CD14-positive monocyte (primary cell): ENCODE measurements around the gene ZNF117. TPM values are rescaled to one million over a fixed set of nuclear protein-coding genes. Genes with fewer than 3 reads are reported as not detected.
"Not testable (repeated sequence)": the region's sequence is repeated elsewhere in the genome, so short reads cannot be mapped to it uniquely, and the experiment has no call there.

Experiments used
- DNase-seq, 3 donors: peaks; one replicate each; pipeline ENCODE4 v3.0.0-alpha.2; 2011 to 2022
- H2AFZ ChIP-seq: 2 replicates; pipeline ENCODE4 v1.6.0; 2012; ENCODE audit warnings: mild to moderate bottlenecking, low read depth, low read length, inconsistent platforms; ENCODE audit not compliant: insufficient read depth, poor library complexity, severe bottlenecking
- H3K27ac ChIP-seq, 2 donors: 1 replicate in 1 of 2; 2 replicates in 1 of 2; pipeline ENCODE4 v1.5.1; 2012 to 2013; ENCODE audit warnings: low read length in 2 of 2, control low read depth in 1 of 2, inconsistent platforms in 1 of 2, low read depth in 1 of 2, mild to moderate bottlenecking in 1 of 2
- H3K27me3 ChIP-seq, 2 donors: one replicate each; pipeline versions ENCODE4 v1.6.0 to v1.6.1; 2011 to 2013; ENCODE audit warnings: low read length in 2 of 2; ENCODE audit not compliant: control insufficient read depth in 2 of 2, insufficient read depth in 2 of 2
- H3K36me3 ChIP-seq, 2 donors: replicated peaks in 1 of 2; 1 replicate in 1 of 2; 2 replicates in 1 of 2; pipeline versions ENCODE4 v1.5.1 to v1.6.1; 2012 to 2013; ENCODE audit warnings: low read length in 2 of 2, control low read depth in 1 of 2, inconsistent platforms in 1 of 2, mild to moderate bottlenecking in 1 of 2; ENCODE audit not compliant: insufficient read depth in 2 of 2, control insufficient read depth in 1 of 2
- H3K4me1 ChIP-seq, 2 donors: 1 replicate in 1 of 2; 2 replicates in 1 of 2; pipeline versions ENCODE4 v1.5.1 to v1.6.1; 2012 to 2013; ENCODE audit warnings: low read length in 2 of 2, control low read depth in 1 of 2, inconsistent platforms in 1 of 2, mild to moderate bottlenecking in 1 of 2, moderate library complexity in 1 of 2; ENCODE audit not compliant: insufficient read depth in 2 of 2, control insufficient read depth in 1 of 2
- H3K4me2 ChIP-seq: replicated peaks from 2 replicates; pipeline ENCODE3; 2012; ENCODE audit warnings: low read length, moderate library complexity, mild to moderate bottlenecking; ENCODE audit not compliant: poor library complexity, severe bottlenecking; ENCODE audit errors: extremely low read depth
- H3K4me3 ChIP-seq, 3 experiments: fragments of 200-600 bp in 1 of 3; sonication (generic) in 1 of 3; replicated peaks in 1 of 3; 1 replicate in 2 of 3; 2 replicates in 1 of 3; pipeline ENCODE4 v1.5.1; 2011 to 2013; ENCODE audit warnings: low read length in 3 of 3, mild to moderate bottlenecking in 3 of 3, control low read depth in 2 of 3, low read depth in 2 of 3, inconsistent platforms in 1 of 3, moderate library complexity in 1 of 3
- H3K79me2 ChIP-seq: 2 replicates; pipeline ENCODE4 v1.6.0; 2012; ENCODE audit warnings: mild to moderate bottlenecking, control low read depth, inconsistent platforms, low read length, moderate library complexity; ENCODE audit not compliant: insufficient read depth
- H3K9ac ChIP-seq: 2 replicates; pipeline ENCODE4 v1.6.0; 2017; ENCODE audit warnings: low read length, mild to moderate bottlenecking; ENCODE audit not compliant: insufficient read depth, poor library complexity, severe bottlenecking
- H3K9me3 ChIP-seq, 2 donors: replicated peaks in 1 of 2; 1 replicate in 1 of 2; 2 replicates in 1 of 2; pipeline versions ENCODE4 v1.5.1 to v1.6.1; 2012 to 2013; ENCODE audit warnings: low read length in 2 of 2, control low read depth in 1 of 2; ENCODE audit not compliant: control insufficient read depth in 1 of 2, insufficient read depth in 1 of 2
- H4K20me1 ChIP-seq: 2 replicates; pipeline ENCODE4 v1.6.0; 2012; ENCODE audit warnings: mild to moderate bottlenecking, low read length, control low read depth, moderate library complexity; ENCODE audit not compliant: insufficient read depth
- H3K27ac Mint-ChIP-seq, 7 donors: one replicate each; pipeline ENCODE4 v1.8.0; 2020; ENCODE audit warnings: mild to moderate bottlenecking in 7 of 7, mixed read lengths in 7 of 7, moderate library complexity in 6 of 7, inconsistent platforms in 2 of 7
- H3K27me3 Mint-ChIP-seq, 3 donors: one replicate each; pipeline ENCODE4 v1.8.0; 2021 to 2022; ENCODE audit warnings: low read depth in 3 of 3, mild to moderate bottlenecking in 3 of 3, mixed read lengths in 3 of 3, moderate library complexity in 3 of 3, inconsistent platforms in 1 of 3
- H3K36me3 Mint-ChIP-seq, 2 donors: one replicate each; pipeline ENCODE4 v1.8.0; 2020; ENCODE audit warnings: mixed read lengths in 2 of 2, inconsistent platforms in 1 of 2, mild to moderate bottlenecking in 1 of 2
- H3K4me1 Mint-ChIP-seq: one replicate; pipeline ENCODE4 v1.8.0; 2020; ENCODE audit warnings: mild to moderate bottlenecking, mixed read lengths
- H3K4me3 Mint-ChIP-seq, 2 donors: one replicate each; pipeline ENCODE4 v1.8.0; 2020; ENCODE audit warnings: mild to moderate bottlenecking in 2 of 2, mixed read lengths in 2 of 2, moderate library complexity in 1 of 2
- H3K9me3 Mint-ChIP-seq, 7 donors: one replicate each; pipeline ENCODE4 v1.8.0; 2020 to 2022; ENCODE audit warnings: mixed read lengths in 7 of 7, mild to moderate bottlenecking in 6 of 7, moderate library complexity in 6 of 7, inconsistent platforms in 2 of 7
- CTCF ChIP-seq: fragments of 200-600 bp; IDR thresholded peaks from one replicate; pipeline ENCODE4 v1.8.0; 2022; ENCODE audit warnings: antibody characterized with exemption, mild to moderate bottlenecking
- WGBS: methylation state at CpG from one replicate; pipeline ENCODE4 v1.1.5; 2013; ENCODE audit warnings: missing lambda C conversion rate; ENCODE audit not compliant: insufficient coverage; 5-methylcytosine and 5-hydroxymethylcytosine counted together
- intact Hi-C, 2 donors: fragments of 100-400 bp; cut with micrococcal nuclease; formaldehyde crosslinking; loops; one replicate each; pipeline versions ENCODE4 v1.15.0 to v1.15.1; 2023
- polyA plus RNA-seq, 3 donors: library from polyadenylated mRNA; depleted of rRNA in 1 of 3; unstranded in 2 of 3; stranded (reverse) in 1 of 3; fragments of 300-500 nt in 2 of 3; fragments of >200 nt in 1 of 3; fragmentation: Illumina TruSeq in 2 of 3; gene quantifications; 1 replicate in 2 of 3; 2 replicates in 1 of 3; pipeline ENCODE4 v1.2.3, GENCODE V29; 2012 to 2021

Gene ZNF117
- polyA plus RNA-seq, 3 donors: 0.37 to 8.7 (median 0.64) TPM

GRCh38 chr7:64959072-64959747 lies 31.6 kb downstream of the ZNF117 start:
- peaks cover 0 to 1% (median 0%) of the 10 kb centered on the region in 3 donors for H3K27me3 Mint-ChIP-seq
- no peaks in the 10 kb centered on the region for H3K36me3 Mint-ChIP-seq
- H3K4me3 Mint-ChIP-seq: no peak overlapping the region
- Histone ChIP-seq H3K27me3 (no peaks in the 10 kb centered on the region), H3K4me3 (no peak overlapping the region), H4K20me1 (no peaks in the 10 kb centered on the region), H3K9me3 (peaks cover 28 to 29% of the 10 kb centered on the region in 2 donors), H3K27ac (no peak overlapping the region), H3K36me3 (no peaks in the 10 kb centered on the region), H3K79me2 (no peaks in the 10 kb centered on the region), H3K9ac (no peak overlapping the region), H3K4me2 (no peak overlapping the region), H3K4me1 (no peaks in the 10 kb centered on the region), H2AFZ (no peak overlapping the region)
- intact Hi-C loops: no loop called here
- no peak for DNase-seq
- no peak for TF ChIP-seq CTCF
- WGBS: 92% methylated on average over 3 of the region's 3 CpGs
- H3K9me3 Mint-ChIP-seq: peaks cover 26 to 55% (median 44%) of the 10 kb centered on the region in 7 donors
- no peaks in the 10 kb centered on the region for H3K4me1 Mint-ChIP-seq
- no peak overlapping the region for H3K27ac Mint-ChIP-seq

GRCh38 chr7:64951250-64951848 lies 39.5 kb downstream of the ZNF117 start:
- H3K9ac ChIP-seq: no peak overlapping the region
- TF ChIP-seq CTCF: peak; percentile 86
- Mint-ChIP-seq H3K27ac (no peak overlapping the region), H3K4me1 (peaks cover 3% of the 10 kb centered on the region), H3K4me3 (no peak overlapping the region), H3K27me3 (peaks cover 29 to 44% (median 31%) of the 10 kb centered on the region in 3 donors), H3K9me3 (peaks cover 6 to 21% (median 12%) of the 10 kb centered on the region in 7 donors), H3K36me3 (no peaks in the 10 kb centered on the region)
- no peak overlapping the region for H3K4me3 ChIP-seq
- H2AFZ ChIP-seq: no peak overlapping the region
- no CpG with 5 or more reads among the region's 1 CpG for WGBS
- no peaks in the 10 kb centered on the region for H3K4me1 ChIP-seq
- H3K79me2 ChIP-seq: no peaks in the 10 kb centered on the region
- peaks cover 0 to 14% of the 10 kb centered on the region in 2 donors for H3K9me3 ChIP-seq
- intact Hi-C loops: loop anchor here in 1 of 2 donors (5.0 kb wide), 1 partner anchor 356 kb away; no protein-coding TSS in a partner anchor
- H3K27me3 ChIP-seq: peaks cover 25 to 31% of the 10 kb centered on the region in 2 donors
- peak; percentile 24 to 62 (median 40) for DNase-seq
- no peak overlapping the region for H3K4me2 ChIP-seq
- H4K20me1 ChIP-seq: no peaks in the 10 kb centered on the region
- no peaks in the 10 kb centered on the region for H3K36me3 ChIP-seq
- no peak overlapping the region for H3K27ac ChIP-seq

- H3K4me1 ChIP-seq, H3K36me3 Mint-ChIP-seq, DNase-seq, H3K27ac ChIP-seq, H3K36me3 ChIP-seq, H2AFZ ChIP-seq, H3K4me3 ChIP-seq, H3K79me2 ChIP-seq, H4K20me1 ChIP-seq, H3K4me2 ChIP-seq, H3K9ac ChIP-seq, H3K9me3 ChIP-seq, H3K4me1 Mint-ChIP-seq: not testable (repeated sequence)
- H3K4me3 Mint-ChIP-seq: peak overlapping the region in 1 of 2 donors; percentile 42
- peaks cover 30 to 38% of the 10 kb centered on the region in 2 donors for H3K27me3 ChIP-seq
- intact Hi-C loops: loop anchor here in 1 of 2 donors (5.0 kb wide), 1 partner anchor 357 kb away; no protein-coding TSS in a partner anchor
- H3K9me3 Mint-ChIP-seq: peaks cover 3 to 16% (median 6%) of the 10 kb centered on the region in 7 donors
- 80% methylated on average over 1 of the region's 9 CpGs for WGBS
- peaks cover 34 to 51% (median 35%) of the 10 kb centered on the region in 3 donors for H3K27me3 Mint-ChIP-seq
- peak overlapping the region in 1 of 7 donors; percentile 41 for H3K27ac Mint-ChIP-seq
Observed at GRCh38 chr7:64950673-64951072, 40.2 kb downstream of the ZNF117 start.
